WTC11 (cell line): ENCODE results near the gene ZNF709.

Source experiments
- ATF3 ChIP-seq: sonication (generic); formaldehyde crosslinking; conservative IDR thresholded peaks from 2 replicates; pipeline ENCODE4 v1.8.1; 2022; ENCODE audit warnings: mild to moderate bottlenecking, missing genetic modification reagents
- CTCF ChIP-seq: fragments of 200-600 bp; IDR thresholded peaks from 2 replicates; pipeline ENCODE4 v1.8.0; 2022; ENCODE audit warnings: antibody characterized with exemption
- ERG ChIP-seq: fragments of 250-450 bp; sonication (Bioruptor Pico); IDR thresholded peaks from 2 replicates; pipeline ENCODE4 v1.8.0; 2021; ENCODE audit warnings: mild to moderate bottlenecking
- ETV6 ChIP-seq: sonication (generic); formaldehyde crosslinking; IDR thresholded peaks from 2 replicates; pipeline ENCODE4 v1.8.1; 2022; ENCODE audit warnings: mild to moderate bottlenecking, missing genetic modification reagents
- JAZF1 ChIP-seq: fragments of 250-450 bp; sonication (Bioruptor Pico); IDR thresholded peaks from 2 replicates; pipeline ENCODE4 v1.9.0; 2021; ENCODE audit warnings: moderate library complexity, mild to moderate bottlenecking, inconsistent platforms
- MAX ChIP-seq: sonication (generic); formaldehyde crosslinking; IDR thresholded peaks from 2 replicates; pipeline ENCODE4 v1.8.0; 2022; ENCODE audit warnings: mild to moderate bottlenecking, missing genetic modification reagents
- NR3C1 ChIP-seq: sonication (generic); formaldehyde crosslinking; conservative IDR thresholded peaks from 2 replicates; pipeline ENCODE4 v1.8.1; 2023; ENCODE audit warnings: low read depth, mild to moderate bottlenecking, missing genetic modification reagents
- SMAD4 ChIP-seq: sonication (generic); formaldehyde crosslinking; IDR thresholded peaks from 2 replicates; pipeline ENCODE4 v1.8.0; 2022; ENCODE audit warnings: mild to moderate bottlenecking, missing genetic modification reagents
- USF1 ChIP-seq: sonication (generic); formaldehyde crosslinking; IDR thresholded peaks from 2 replicates; pipeline ENCODE4 v1.8.0; 2022; ENCODE audit warnings: mild to moderate bottlenecking, missing genetic modification reagents
- USF2 ChIP-seq: sonication (generic); formaldehyde crosslinking; IDR thresholded peaks from 2 replicates; pipeline ENCODE4 v1.8.1; 2023; ENCODE audit warnings: mild to moderate bottlenecking, missing genetic modification reagents, moderate library complexity
- ZNF138 ChIP-seq: sonication (generic); formaldehyde crosslinking; conservative IDR thresholded peaks from 2 replicates; pipeline ENCODE4 v1.8.1; 2022; ENCODE audit warnings: mild to moderate bottlenecking, moderate library complexity, missing genetic modification reagents
- ZSCAN18 ChIP-seq: fragments of 250-450 bp; sonication (Bioruptor Pico); IDR thresholded peaks from 2 replicates; pipeline ENCODE4 v2.1.2; 2022; ENCODE audit warnings: mild to moderate bottlenecking, moderate library complexity

GRCh38 chr19:12448808-12449207 lies 35.8 kb downstream of the ZNF709 start:
- no peak for TF ChIP-seq ETV6
- TF ChIP-seq NR3C1 (CRISPR knock-in tag): no peak
- TF ChIP-seq USF2 (CRISPR knock-in tag): no peak
- TF ChIP-seq CTCF: no peak
- TF ChIP-seq ZSCAN18 (CRISPR knock-in tag): no peak
- no peak for TF ChIP-seq JAZF1
- no peak for TF ChIP-seq MAX (CRISPR knock-in tag)
- no peak for TF ChIP-seq ERG (CRISPR knock-in tag)
- TF ChIP-seq ZNF138 (CRISPR knock-in tag): no peak
- no peak for TF ChIP-seq USF1 (CRISPR knock-in tag)
- TF ChIP-seq ATF3 (CRISPR knock-in tag): no peak
- no peak for TF ChIP-seq SMAD4 (CRISPR knock-in tag)
